Measurements from ENCODE around the gene GPATCH3.

GRCh38 chr1:26851106-26851684 lies 49.1 kb downstream of the GPATCH3 start:
- TF ChIP-seq POLR2A (IDR thresholded peaks at IDR 0.05; ENCODE audit: low read length): no peak
- no peak for TF ChIP-seq GATA1 (IDR thresholded peaks at IDR 0.05; ENCODE audit: low read depth, low read length)

All from erythroblast (primary cell).